IMR-90 (cell line): ENCODE results near the gene ACSF2. TPM values are rescaled to one million over a fixed set of nuclear protein-coding genes. Genes with fewer than 3 reads are reported as not detected.

Experiments
- ATAC-seq: fragments of 200-7000 bp; cut with Tn5 transposase; 2 replicates; pipeline ENCODE4 v1.9.1; 2020; ENCODE audit warnings: low read depth, mild to moderate bottlenecking, moderate library complexity
- BruUV-seq: library from RNA; stranded (reverse); fragments of 400-500 nt; replicated peaks from 2 replicates; lab custom pipeline; 2021; lab: Mats Ljungman, UMichigan
- CTCF ChIA-PET: fragments of 300-600 bp; formaldehyde crosslinking; extraction: SDS; loops from one replicate; lab custom pipeline; 2021; ENCODE audit warnings: antibody characterized with exemption; lab: Yijun Ruan, JAX
- POLR2A ChIA-PET: fragments of 300-600 bp; sonication (Branson Sonifier 250); formaldehyde crosslinking; loops from one replicate; lab custom pipeline; 2022; ENCODE audit warnings: antibody characterized with exemption; ENCODE audit not compliant: unreplicated experiment; lab: Charles Lee
- DNase-seq: peaks from one replicate; pipeline ENCODE4 v3.0.0; 2013
- H2AFZ ChIP-seq: replicated peaks from 2 replicates; pipeline ENCODE3; 2013; ENCODE audit warnings: low read length, mild to moderate bottlenecking; ENCODE audit not compliant: poor library complexity
- H2AK5ac ChIP-seq: 2 replicates; pipeline ENCODE4 v1.6.1; 2013; ENCODE audit warnings: low read depth, low read length, inconsistent platforms
- H2AK9ac ChIP-seq: replicated peaks from 2 replicates; pipeline ENCODE3; 2013; ENCODE audit warnings: mild to moderate bottlenecking, low read depth, low read length, moderate library complexity; ENCODE audit not compliant: poor library complexity
- H2BK120ac ChIP-seq: 2 replicates; pipeline ENCODE4 v1.6.1; 2013; ENCODE audit warnings: low read depth, low read length, inconsistent platforms
- H2BK15ac ChIP-seq: 3 replicates; pipeline ENCODE4 v1.6.1; 2013; ENCODE audit warnings: low read depth, low read length, inconsistent platforms
- H2BK20ac ChIP-seq: 2 replicates; pipeline ENCODE4 v1.6.1; 2013; ENCODE audit warnings: low read depth, mild to moderate bottlenecking, inconsistent platforms, low read length, moderate library complexity
- H2BK5ac ChIP-seq: 2 replicates; pipeline ENCODE4 v1.6.1; 2013; ENCODE audit warnings: mild to moderate bottlenecking, low read depth, low read length, inconsistent platforms; ENCODE audit not compliant: poor library complexity, severe bottlenecking
- H3K14ac ChIP-seq: replicated peaks from 2 replicates; pipeline ENCODE4 v1.6.1; 2013; ENCODE audit warnings: low read depth, low read length, inconsistent platforms
- H3K18ac ChIP-seq: 2 replicates; pipeline ENCODE4 v1.6.1; 2013; ENCODE audit warnings: low read depth, low read length, control low read depth
- H3K23ac ChIP-seq: 2 replicates; pipeline ENCODE4 v1.6.1; 2013; ENCODE audit warnings: low read depth, low read length, inconsistent platforms
- H3K27ac ChIP-seq: 2 replicates; pipeline ENCODE4 v1.5.1; 2013; ENCODE audit warnings: mild to moderate bottlenecking, control low read depth, low read length; ENCODE audit not compliant: insufficient read depth
- H3K27me3 ChIP-seq: 2 replicates; pipeline ENCODE4 v1.6.1; 2013; ENCODE audit warnings: low read length; ENCODE audit not compliant: control insufficient read depth, insufficient read depth
- H3K36me3 ChIP-seq: 2 replicates; pipeline ENCODE4 v1.6.1; 2013; ENCODE audit warnings: low read length, mixed read lengths; ENCODE audit not compliant: control insufficient read depth, insufficient read depth
- H3K4ac ChIP-seq: 2 replicates; pipeline ENCODE4 v1.6.1; 2013; ENCODE audit warnings: low read depth, low read length, inconsistent platforms
- H3K4me1 ChIP-seq: 2 replicates; pipeline ENCODE4 v1.6.1; 2013; ENCODE audit warnings: low read length, mixed read lengths; ENCODE audit not compliant: control insufficient read depth, insufficient read depth
- H3K4me2 ChIP-seq: 2 replicates; pipeline ENCODE4 v1.6.1; 2013; ENCODE audit warnings: low read depth, mild to moderate bottlenecking, control low read depth, low read length, moderate library complexity
- H3K4me3 ChIP-seq: 2 replicates; pipeline ENCODE4 v1.5.1; 2013; ENCODE audit warnings: low read depth, mild to moderate bottlenecking, control low read depth, low read length, moderate library complexity; ENCODE audit not compliant: insufficient read depth
- H3K56ac ChIP-seq: 2 replicates; pipeline ENCODE4 v1.6.1; 2013; ENCODE audit warnings: low read length, inconsistent platforms; ENCODE audit not compliant: insufficient read depth; ENCODE audit errors: extremely low read depth
- H3K79me1 ChIP-seq, 2 experiments: 2 replicates each; pipeline ENCODE4 v1.6.1; 2013; ENCODE audit warnings: low read length in 2 of 2, inconsistent platforms in 1 of 2, low read depth in 1 of 2
- H3K9ac ChIP-seq: 2 replicates; pipeline ENCODE4 v1.6.1; 2013; ENCODE audit warnings: low read depth, low read length, control low read depth
- H3K9me1 ChIP-seq: 2 replicates; pipeline ENCODE4 v1.6.1; 2013; ENCODE audit warnings: low read length, inconsistent platforms; ENCODE audit not compliant: insufficient read depth
- H3K9me3 ChIP-seq: 2 replicates; pipeline ENCODE4 v1.6.1; 2013; ENCODE audit warnings: low read length; ENCODE audit not compliant: control insufficient read depth, insufficient read depth
- H4K20me1 ChIP-seq: 2 replicates; pipeline ENCODE4 v1.6.1; 2013; ENCODE audit warnings: low read length, inconsistent platforms; ENCODE audit not compliant: insufficient read depth
- H4K5ac ChIP-seq: 2 replicates; pipeline ENCODE4 v1.6.1; 2013; ENCODE audit warnings: mild to moderate bottlenecking, low read depth, low read length, control low read depth
- H4K8ac ChIP-seq, 2 experiments: 2 replicates each; pipeline ENCODE4 v1.6.1; 2013; ENCODE audit warnings: low read depth in 2 of 2, low read length in 2 of 2, control low read depth in 1 of 2, inconsistent platforms in 1 of 2
- H4K91ac ChIP-seq: 2 replicates; pipeline ENCODE4 v1.6.1; 2013; ENCODE audit warnings: low read depth, low read length, inconsistent platforms; ENCODE audit not compliant: insufficient read depth
- CEBPB ChIP-seq: IDR thresholded peaks from 2 replicates; pipeline ENCODE4 v1.6.1; 2012; ENCODE audit warnings: low read depth, low read length, improper control_type of control experiment
- CHD1 ChIP-seq: IDR thresholded peaks from 2 replicates; pipeline ENCODE4 v1.6.1; 2012; ENCODE audit warnings: low read depth, low read length, improper control_type of control experiment
- ELK1 ChIP-seq: fragments of 150-350 bp; IDR thresholded peaks from 2 replicates; pipeline ENCODE4 v1.6.1; 2016; ENCODE audit warnings: low read depth, mild to moderate bottlenecking, low read length, moderate library complexity, borderline replicate concordance
- FOS ChIP-seq: fragments of 150-350 bp; IDR thresholded peaks from 2 replicates; pipeline ENCODE4 v1.6.1; 2016; ENCODE audit warnings: low read depth, low read length
- MXI1 ChIP-seq: IDR thresholded peaks from 2 replicates; pipeline ENCODE4 v1.6.1; 2012; ENCODE audit warnings: low read depth, mild to moderate bottlenecking, low read length, moderate library complexity, borderline replicate concordance
- RCOR1 ChIP-seq: IDR thresholded peaks from 2 replicates; pipeline ENCODE4 v1.6.1; 2012; ENCODE audit warnings: mild to moderate bottlenecking, low read length, improper control_type of control experiment; ENCODE audit not compliant: insufficient replicate concordance
- SMC3 ChIP-seq: fragments of 150-350 bp; IDR thresholded peaks from 2 replicates; pipeline ENCODE4 v1.6.1; 2016; ENCODE audit warnings: low read depth, mild to moderate bottlenecking, antibody characterized with exemption, low read length, moderate library complexity
- USF2 ChIP-seq: fragments of 150-350 bp; IDR thresholded peaks from 2 replicates; pipeline ENCODE4 v1.6.1; 2017; ENCODE audit warnings: mild to moderate bottlenecking, antibody characterized with exemption, low read length, low read depth
- WGBS, 2 experiments: methylation state at CpG; one replicate each; pipeline versions ENCODE4 v1.1.5 to v1.1.7; 2013; ENCODE audit warnings: missing lambda C conversion rate in 2 of 2; ENCODE audit not compliant: insufficient read length in 1 of 2; ENCODE audit errors: extremely low coverage in 2 of 2; 5-methylcytosine and 5-hydroxymethylcytosine counted together
- dilution Hi-C: fragments of 300-500 bp; cut with HindIII; formaldehyde crosslinking; loops from one replicate; pipeline ENCODE4 v1.14.3; 2018; ENCODE audit warnings: low sequenced_read_pairs; ENCODE audit not compliant: unreplicated experiment
- in situ Hi-C: fragments of 300-500 bp; cut with MboI; formaldehyde crosslinking; loops from 3 replicates; pipeline ENCODE4 v1.14.3; 2019; ENCODE audit warnings: low sequenced_read_pairs, inconsistent platforms, mixed read lengths
- intact Hi-C: fragments of 100-400 bp; cut with micrococcal nuclease; formaldehyde crosslinking; loops from 2 replicates; pipeline ENCODE4 v1.10.0; 2022
- polyA plus RNA-seq, 3 experiments: library from polyadenylated mRNA; depleted of rRNA; stranded (reverse); fragments of >200 nt; gene quantifications; 2 replicates each; pipeline ENCODE4 v1.2.3, GENCODE V29; 2012; ENCODE audit warnings: low replicate concordance in 1 of 3
- total RNA-seq: library from RNA; depleted of rRNA; stranded (reverse); fragments of >200 nt; gene quantifications from 2 replicates; pipeline ENCODE4 v1.2.3, GENCODE V29; 2012

ACSF2 gene
- total and polyA plus RNA-seq, 2 of the 4 experiments (the other 2 are of a cell fraction) = 18.5 to 27.2 TPM

- H2BK20ac ChIP-seq = no peak overlapping the region
- H3K9me1 ChIP-seq = peaks cover 12% of the 10 kb centered on the region
- no peak overlapping the region for H3K23ac ChIP-seq
- H2AK9ac ChIP-seq = no peak overlapping the region
- no peak overlapping the region for H2BK5ac ChIP-seq
- intact Hi-C loops (no loop called here), in situ Hi-C loops (no loop called here), dilution Hi-C loops (no loop called here)
- no peak for DNase-seq
- H2AFZ ChIP-seq = no peak overlapping the region
- no peaks in the 10 kb centered on the region for H4K20me1 ChIP-seq
- ChIA-PET POLR2A (no interaction called here), CTCF (interaction anchor here (0.5 kb wide), 1 partner anchor 14 kb away, joined by 4 read pairs; no protein-coding TSS in a partner anchor)
- H3K79me1 ChIP-seq = peaks cover 6 to 45% of the 10 kb centered on the region in 2 experiments; a peak in 3 of 4 replicates
- H3K9ac ChIP-seq = no peak overlapping the region
- no peak overlapping the region for H2AK5ac ChIP-seq
- peaks cover 3% of the 10 kb centered on the region; the same call in 1 of the 2 replicates for H3K36me3 ChIP-seq
- no peak overlapping the region for H4K91ac ChIP-seq
- H4K5ac ChIP-seq = no peak overlapping the region
- TF ChIP-seq ELK1 (no peak), MXI1 (no peak), RCOR1 (no peak), CEBPB (no peak), CHD1 (no peak), SMC3 (no peak), USF2 (no peak), FOS (no peak)
- no peak for ATAC-seq
- TSS peak; percentile 23 for BruUV-seq
- no peak overlapping the region for H3K14ac ChIP-seq
- H3K4me2 ChIP-seq = no peak overlapping the region
- peaks cover 3% of the 10 kb centered on the region for H3K4me1 ChIP-seq
- H2BK15ac ChIP-seq = no peak overlapping the region
- H3K18ac ChIP-seq = no peak overlapping the region
- H3K4ac ChIP-seq = no peak overlapping the region
- no peaks in the 10 kb centered on the region for H3K9me3 ChIP-seq
- no peak overlapping the region for H2BK120ac ChIP-seq
- no CpG with 5 or more reads among the region's 4 CpGs for WGBS, 2 experiments
- H3K56ac ChIP-seq = no peak overlapping the region
- no peak overlapping the region for H3K4me3 ChIP-seq
- no peaks in the 10 kb centered on the region for H3K27me3 ChIP-seq
- no peak overlapping the region for H3K27ac ChIP-seq
- H4K8ac ChIP-seq = no peak overlapping the region
Measured at GRCh38 chr17:50432125-50432762, 6.2 kb downstream of the ACSF2 start.
